ENCODE measurements around the gene VAV1.

GRCh38 chr19:6854758-6855157 is 82.2 kb downstream of the VAV1 start:
- TF ChIP-seq CTCF (IDR thresholded peaks at IDR 0.05; ENCODE audit: extremely low read depth in 1 of 2, insufficient read depth in 1 of 2, low read depth in 1 of 2, low read length in 2 of 2) (no peak), POLR2A (IDR thresholded peaks at IDR 0.05; ENCODE audit: low read depth, low read length) (no peak), MAX (IDR thresholded peaks at IDR 0.05; ENCODE audit: insufficient read depth, insufficient read length) (no peak), EZH2 (IDR thresholded peaks at IDR 0.05; ENCODE audit: borderline replicate concordance, low read depth, low read length, severe bottlenecking) (no peak), FOS (IDR thresholded peaks at IDR 0.05; ENCODE audit: borderline replicate concordance, insufficient read depth, low read length) (no peak), MYC (IDR thresholded peaks at IDR 0.05; ENCODE audit: low read depth, low read length) (no peak), POLR2AphosphoS5 (IDR thresholded peaks at IDR 0.05; ENCODE audit: insufficient read depth, low read depth, low read length) (no peak), JUN (IDR thresholded peaks at IDR 0.05; ENCODE audit: borderline replicate concordance, insufficient read depth, insufficient read length, low read depth) (no peak)
